GM23338 (cell line): ENCODE data around the gene TNKS2. TPM values are rescaled to one million over a fixed set of nuclear protein-coding genes. Genes with fewer than 3 reads are reported as not detected.

Source experiments
- ATAC-seq: fragments of 200-7000 bp; cut with Tn5 transposase; 3 replicates; pipeline ENCODE4 v1.9.1; 2020
- DNase-seq: peaks from one replicate; pipeline ENCODE4 v3.0.0-alpha.2; 2015; ENCODE audit warnings: low spot score
- H2AFZ ChIP-seq: fragments of 200-600 bp; sonication (generic); 2 replicates; pipeline ENCODE4 v1.8.0; 2016; ENCODE audit warnings: antibody characterized with exemption, mild to moderate bottlenecking, moderate library complexity
- H3F3A ChIP-seq: fragments of 200-600 bp; sonication (generic); replicated peaks from 2 replicates; pipeline ENCODE4 v1.8.0; 2017; ENCODE audit warnings: antibody characterized with exemption, mixed run types, low read depth
- H3K27ac ChIP-seq: fragments of 200-600 bp; sonication (generic); 2 replicates; pipeline ENCODE4 v1.6.1; 2016; ENCODE audit warnings: low read depth
- H3K27me3 ChIP-seq: fragments of 200-600 bp; sonication (generic); 2 replicates; pipeline ENCODE4 v1.8.0; 2016; ENCODE audit warnings: mild to moderate bottlenecking, mixed run types, moderate library complexity; ENCODE audit not compliant: insufficient read depth
- H3K36me3 ChIP-seq: fragments of 200-600 bp; sonication (generic); 2 replicates; pipeline ENCODE4 v1.8.0; 2016; ENCODE audit warnings: mild to moderate bottlenecking; ENCODE audit not compliant: insufficient read depth
- H3K4me1 ChIP-seq: fragments of 200-600 bp; sonication (generic); 2 replicates; pipeline ENCODE4 v1.8.0; 2016; ENCODE audit warnings: mild to moderate bottlenecking, moderate library complexity; ENCODE audit not compliant: insufficient read depth
- H3K4me2 ChIP-seq: fragments of 200-600 bp; sonication (generic); 2 replicates; pipeline ENCODE4 v1.7.1; 2017; ENCODE audit warnings: mixed run types
- H3K4me3 ChIP-seq: fragments of 200-600 bp; sonication (generic); 2 replicates; pipeline ENCODE4 v1.6.1; 2016; ENCODE audit warnings: mixed run types
- H3K79me2 ChIP-seq: fragments of 200-600 bp; sonication (generic); replicated peaks from 2 replicates; pipeline ENCODE4 v1.8.0; 2017; ENCODE audit warnings: mild to moderate bottlenecking; ENCODE audit not compliant: insufficient read depth
- H3K9me2 ChIP-seq: fragments of 200-600 bp; sonication (generic); 2 replicates; pipeline ENCODE4 v1.8.0; 2017; ENCODE audit not compliant: insufficient read depth
- H4K20me1 ChIP-seq: fragments of 200-600 bp; sonication (generic); replicated peaks from 2 replicates; pipeline ENCODE4 v1.8.0; 2017; ENCODE audit warnings: mild to moderate bottlenecking; ENCODE audit not compliant: insufficient read depth
- H3K27ac Mint-ChIP-seq: 2 replicates; pipeline ENCODE4 v1.8.0; 2020; ENCODE audit warnings: inconsistent platforms, mild to moderate bottlenecking, moderate library complexity, mixed read lengths
- H3K27me3 Mint-ChIP-seq: 3 replicates; pipeline ENCODE4 v1.8.0; 2022; ENCODE audit warnings: low read depth, mild to moderate bottlenecking, moderate library complexity, mixed read lengths, inconsistent platforms; ENCODE audit not compliant: insufficient read depth, poor library complexity
- H3K36me3 Mint-ChIP-seq: 3 replicates; pipeline ENCODE4 v1.8.0; 2021; ENCODE audit warnings: low read depth, mild to moderate bottlenecking, inconsistent platforms, moderate library complexity, mixed read lengths
- H3K4me1 Mint-ChIP-seq: 3 replicates; pipeline ENCODE4 v1.8.0; 2020; ENCODE audit warnings: mild to moderate bottlenecking, inconsistent platforms, mixed read lengths
- H3K4me3 Mint-ChIP-seq: 3 replicates; pipeline ENCODE4 v1.8.0; 2021; ENCODE audit warnings: moderate library complexity, mild to moderate bottlenecking, inconsistent platforms, mixed read lengths
- H3K9me3 Mint-ChIP-seq: 3 replicates; pipeline ENCODE4 v1.8.0; 2020; ENCODE audit warnings: moderate library complexity, mild to moderate bottlenecking, inconsistent platforms, mixed read lengths
- CREB1 ChIP-seq: fragments of 250-450 bp; sonication (Bioruptor Pico); IDR thresholded peaks from 2 replicates; pipeline ENCODE4 v1.5.0; 2020; ENCODE audit warnings: low read depth, mild to moderate bottlenecking, moderate library complexity
- EZH2 ChIP-seq: fragments of 200-600 bp; sonication (generic); IDR thresholded peaks from one replicate; pipeline ENCODE4 v1.8.0; 2017; ENCODE audit warnings: antibody characterized with exemption, mild to moderate bottlenecking, low read depth; ENCODE audit not compliant: unreplicated experiment
- EZH2phosphoT487 ChIP-seq: fragments of 200-600 bp; sonication (generic); IDR thresholded peaks from one replicate; pipeline ENCODE4 v1.8.1; 2018; ENCODE audit warnings: antibody characterized with exemption; ENCODE audit not compliant: unreplicated experiment
- JUNB ChIP-seq: IDR thresholded peaks from one replicate; pipeline ENCODE4 v1.6.1; 2016; ENCODE audit warnings: antibody characterized with exemption; ENCODE audit not compliant: unreplicated experiment
- NANOG ChIP-seq: IDR thresholded peaks from 2 replicates; pipeline ENCODE4 v1.6.1; 2016; ENCODE audit warnings: antibody characterized with exemption, borderline replicate concordance
- POLR2AphosphoS5 ChIP-seq: IDR thresholded peaks from 2 replicates; pipeline ENCODE4 v1.6.1; 2016; ENCODE audit warnings: antibody characterized with exemption, low read depth
- STAT1 ChIP-seq: IDR thresholded peaks from one replicate; pipeline ENCODE4 v1.6.1; 2016; ENCODE audit warnings: antibody characterized with exemption; ENCODE audit not compliant: unreplicated experiment
- ZNF114 ChIP-seq: fragments of 250-450 bp; sonication (Bioruptor Pico); IDR thresholded peaks from 2 replicates; pipeline ENCODE4 v1.5.0; 2020; ENCODE audit warnings: mild to moderate bottlenecking, moderate library complexity
- ZNF331 ChIP-seq: fragments of 250-450 bp; sonication (Bioruptor Pico); IDR thresholded peaks from 2 replicates; pipeline ENCODE4 v1.5.0; 2020; ENCODE audit warnings: low read depth, mild to moderate bottlenecking, moderate library complexity
- ZNF462 ChIP-seq: fragments of 250-450 bp; sonication (Bioruptor Pico); IDR thresholded peaks from 2 replicates; pipeline ENCODE4 v1.5.0; 2020; ENCODE audit warnings: mild to moderate bottlenecking, moderate library complexity
- polyA plus RNA-seq: library from polyadenylated mRNA; unstranded; fragments of >200 nt; fragmentation: Nextera tagmentation; extraction: Ambion mirVana; gene quantifications from 2 replicates; pipeline ENCODE4 v1.2.1, GENCODE V29; 2016
- total RNA-seq: library from RNA; depleted of rRNA; stranded (reverse); fragments of >200 nt; shearing (Covaris generic); gene quantifications from 2 replicates; pipeline ENCODE4 v1.2.3, GENCODE V29; 2014
- TF ChIP-seq, protein P1 (sequence below): IDR thresholded peaks from one replicate; pipeline ENCODE4 v1.6.1; 2018; ENCODE audit warnings: antibody characterized with exemption; ENCODE audit not compliant: unreplicated experiment
- TF ChIP-seq, protein P2 (sequence below): IDR thresholded peaks from 2 replicates; pipeline ENCODE4 v1.6.1; 2016; ENCODE audit warnings: antibody characterized with exemption
- TF ChIP-seq, protein P3 (sequence below), 2 experiments: fragments of 200-600 bp in 1 of 2; sonication (generic) in 1 of 2; conservative IDR thresholded peaks; 2 replicates each; pipeline versions ENCODE4 v1.5.1 to v1.6.1; 2016 to 2017; ENCODE audit warnings: antibody characterized with exemption in 2 of 2, low read depth in 2 of 2, mild to moderate bottlenecking in 2 of 2, moderate library complexity in 1 of 2

Gene TNKS2
- total and polyA plus RNA-seq, 2 experiments from 2014 or later = 23.5 to 85.5 TPM

- peaks cover 62% of the 10 kb centered on the region for H3K36me3 ChIP-seq
- no peak overlapping the region for H3K27ac ChIP-seq
- Mint-ChIP-seq H3K27me3 (peaks cover 3% of the 10 kb centered on the region), H3K9me3 (no peaks in the 10 kb centered on the region), H3K27ac (no peak overlapping the region), H3K4me3 (no peak overlapping the region), H3K36me3 (peaks cover 74% of the 10 kb centered on the region), H3K4me1 (no peaks in the 10 kb centered on the region)
- no peaks in the 10 kb centered on the region for H3F3A ChIP-seq
- no peak for TF ChIP-seq STAT1
- TF ChIP-seq, protein P1, sequence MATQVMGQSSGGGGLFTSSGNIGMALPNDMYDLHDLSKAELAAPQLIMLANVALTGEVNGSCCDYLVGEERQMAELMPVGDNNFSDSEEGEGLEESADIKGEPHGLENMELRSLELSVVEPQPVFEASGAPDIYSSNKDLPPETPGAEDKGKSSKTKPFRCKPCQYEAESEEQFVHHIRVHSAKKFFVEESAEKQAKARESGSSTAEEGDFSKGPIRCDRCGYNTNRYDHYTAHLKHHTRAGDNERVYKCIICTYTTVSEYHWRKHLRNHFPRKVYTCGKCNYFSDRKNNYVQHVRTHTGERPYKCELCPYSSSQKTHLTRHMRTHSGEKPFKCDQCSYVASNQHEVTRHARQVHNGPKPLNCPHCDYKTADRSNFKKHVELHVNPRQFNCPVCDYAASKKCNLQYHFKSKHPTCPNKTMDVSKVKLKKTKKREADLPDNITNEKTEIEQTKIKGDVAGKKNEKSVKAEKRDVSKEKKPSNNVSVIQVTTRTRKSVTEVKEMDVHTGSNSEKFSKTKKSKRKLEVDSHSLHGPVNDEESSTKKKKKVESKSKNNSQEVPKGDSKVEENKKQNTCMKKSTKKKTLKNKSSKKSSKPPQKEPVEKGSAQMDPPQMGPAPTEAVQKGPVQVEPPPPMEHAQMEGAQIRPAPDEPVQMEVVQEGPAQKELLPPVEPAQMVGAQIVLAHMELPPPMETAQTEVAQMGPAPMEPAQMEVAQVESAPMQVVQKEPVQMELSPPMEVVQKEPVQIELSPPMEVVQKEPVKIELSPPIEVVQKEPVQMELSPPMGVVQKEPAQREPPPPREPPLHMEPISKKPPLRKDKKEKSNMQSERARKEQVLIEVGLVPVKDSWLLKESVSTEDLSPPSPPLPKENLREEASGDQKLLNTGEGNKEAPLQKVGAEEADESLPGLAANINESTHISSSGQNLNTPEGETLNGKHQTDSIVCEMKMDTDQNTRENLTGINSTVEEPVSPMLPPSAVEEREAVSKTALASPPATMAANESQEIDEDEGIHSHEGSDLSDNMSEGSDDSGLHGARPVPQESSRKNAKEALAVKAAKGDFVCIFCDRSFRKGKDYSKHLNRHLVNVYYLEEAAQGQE = no peak
- TF ChIP-seq JUNB = no peak
- TF ChIP-seq EZH2phosphoT487 = no peak
- TF ChIP-seq, protein P2, sequence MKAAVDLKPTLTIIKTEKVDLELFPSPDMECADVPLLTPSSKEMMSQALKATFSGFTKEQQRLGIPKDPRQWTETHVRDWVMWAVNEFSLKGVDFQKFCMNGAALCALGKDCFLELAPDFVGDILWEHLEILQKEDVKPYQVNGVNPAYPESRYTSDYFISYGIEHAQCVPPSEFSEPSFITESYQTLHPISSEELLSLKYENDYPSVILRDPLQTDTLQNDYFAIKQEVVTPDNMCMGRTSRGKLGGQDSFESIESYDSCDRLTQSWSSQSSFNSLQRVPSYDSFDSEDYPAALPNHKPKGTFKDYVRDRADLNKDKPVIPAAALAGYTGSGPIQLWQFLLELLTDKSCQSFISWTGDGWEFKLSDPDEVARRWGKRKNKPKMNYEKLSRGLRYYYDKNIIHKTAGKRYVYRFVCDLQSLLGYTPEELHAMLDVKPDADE = no peak
- TF ChIP-seq, protein P3, sequence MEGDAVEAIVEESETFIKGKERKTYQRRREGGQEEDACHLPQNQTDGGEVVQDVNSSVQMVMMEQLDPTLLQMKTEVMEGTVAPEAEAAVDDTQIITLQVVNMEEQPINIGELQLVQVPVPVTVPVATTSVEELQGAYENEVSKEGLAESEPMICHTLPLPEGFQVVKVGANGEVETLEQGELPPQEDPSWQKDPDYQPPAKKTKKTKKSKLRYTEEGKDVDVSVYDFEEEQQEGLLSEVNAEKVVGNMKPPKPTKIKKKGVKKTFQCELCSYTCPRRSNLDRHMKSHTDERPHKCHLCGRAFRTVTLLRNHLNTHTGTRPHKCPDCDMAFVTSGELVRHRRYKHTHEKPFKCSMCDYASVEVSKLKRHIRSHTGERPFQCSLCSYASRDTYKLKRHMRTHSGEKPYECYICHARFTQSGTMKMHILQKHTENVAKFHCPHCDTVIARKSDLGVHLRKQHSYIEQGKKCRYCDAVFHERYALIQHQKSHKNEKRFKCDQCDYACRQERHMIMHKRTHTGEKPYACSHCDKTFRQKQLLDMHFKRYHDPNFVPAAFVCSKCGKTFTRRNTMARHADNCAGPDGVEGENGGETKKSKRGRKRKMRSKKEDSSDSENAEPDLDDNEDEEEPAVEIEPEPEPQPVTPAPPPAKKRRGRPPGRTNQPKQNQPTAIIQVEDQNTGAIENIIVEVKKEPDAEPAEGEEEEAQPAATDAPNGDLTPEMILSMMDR (conservative IDR thresholded peaks at IDR 0.05; ENCODE audit: low read depth in 2 of 2) = no peak
- TF ChIP-seq ZNF331 = no peak
- no peak for TF ChIP-seq NANOG
- TF ChIP-seq CREB1 (CRISPR knock-in tag) = no peak
- no peak for TF ChIP-seq ZNF114 (CRISPR knock-in tag)
- no peak for TF ChIP-seq ZNF462
- no peak for TF ChIP-seq EZH2
- TF ChIP-seq POLR2AphosphoS5 = no peak
- ATAC-seq (no peak), DNase-seq (no peak)
- H3K27me3 ChIP-seq = no peaks in the 10 kb centered on the region
- no peak overlapping the region for H3K4me3 ChIP-seq
- H3K4me2 ChIP-seq = no peak overlapping the region
- H3K4me1 ChIP-seq = peaks cover 4% of the 10 kb centered on the region; the same call in 1 of the 2 replicates
- H3K79me2 ChIP-seq = no peaks in the 10 kb centered on the region
- no peaks in the 10 kb centered on the region for H4K20me1 ChIP-seq
- no peaks in the 10 kb centered on the region for H3K9me2 ChIP-seq
- no peak overlapping the region for H2AFZ ChIP-seq
Observed at GRCh38 chr10:91829268-91829667, 31.0 kb downstream of the TNKS2 start.
